Type B pancreatic cell (in vitro differentiated cells): Measurements from ENCODE around the gene GPHN. TPM values are rescaled to one million over a fixed set of nuclear protein-coding genes. Genes with fewer than 3 reads are reported as not detected.
"Not testable (repeated sequence)": the region's sequence is repeated elsewhere in the genome, so short reads cannot be mapped to it uniquely, and the experiment has no call there.

Source experiments
- DNase-seq: peaks from one replicate; pipeline ENCODE4 v3.0.0; 2021; ENCODE audit warnings: mixed read lengths; ENCODE audit not compliant: unreplicated experiment; ENCODE audit errors: extremely low spot score
- H3K27ac Mint-ChIP-seq: 2 replicates; pipeline ENCODE4 v1.8.0; 2021; ENCODE audit warnings: mild to moderate bottlenecking, mixed read lengths
- H3K27me3 Mint-ChIP-seq: 2 replicates; pipeline ENCODE4 v1.8.0; 2021; ENCODE audit warnings: mixed read lengths
- H3K36me3 Mint-ChIP-seq: 2 replicates; pipeline ENCODE4 v1.8.0; 2021; ENCODE audit warnings: mixed read lengths
- H3K4me1 Mint-ChIP-seq: one replicate; pipeline ENCODE4 v1.8.0; 2021; ENCODE audit warnings: mixed read lengths; ENCODE audit not compliant: unreplicated experiment
- H3K4me3 Mint-ChIP-seq: 2 replicates; pipeline ENCODE4 v1.8.0; 2021; ENCODE audit warnings: mild to moderate bottlenecking, mixed read lengths
- H3K9me3 Mint-ChIP-seq: 2 replicates; pipeline ENCODE4 v1.8.0; 2021; ENCODE audit warnings: mixed read lengths
- total RNA-seq: library from RNA; stranded (reverse); gene quantifications from 2 replicates; pipeline ENCODE4 v1.2.1, GENCODE V29; 2021; ENCODE audit warnings: low replicate concordance
- TF ChIP-seq, protein P1 (sequence below): fragments of 200-600 bp; sonication (generic); conservative IDR thresholded peaks from 2 replicates; pipeline ENCODE4 v1.5.0; 2021; ENCODE audit warnings: antibody characterized with exemption, mild to moderate bottlenecking

The GPHN gene
- total RNA-seq, 1 donor from 2014 or later = 38.9 TPM

DNA sequence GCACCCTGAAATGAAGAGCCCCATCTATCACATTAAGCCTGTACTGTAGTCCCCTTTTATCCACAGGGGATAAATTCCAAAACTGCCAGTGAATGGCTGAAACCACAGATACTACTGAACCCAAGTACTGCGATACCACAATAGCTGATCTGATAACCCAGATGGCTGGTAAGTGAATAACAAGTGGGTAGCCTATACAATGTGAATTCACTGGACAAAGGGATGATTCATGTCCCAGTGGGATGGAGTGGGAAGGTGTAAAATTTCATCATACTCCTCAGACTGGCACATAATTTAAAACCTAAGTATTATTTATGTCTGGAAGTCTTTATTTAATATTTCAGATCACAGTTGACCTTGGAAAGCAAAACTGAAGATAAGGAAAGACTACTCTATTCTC, 201.3 kb downstream of the GPHN start:
- DNase-seq = no peak
- Mint-ChIP-seq H3K36me3 (peaks cover 3% of the 10 kb centered on the region), H3K4me1 (no peaks in the 10 kb centered on the region), H3K27me3 (no peaks in the 10 kb centered on the region), H3K4me3 (no peak overlapping the region), H3K27ac (no peak overlapping the region), H3K9me3 (peaks cover 10% of the 10 kb centered on the region)
- TF ChIP-seq, protein P1, sequence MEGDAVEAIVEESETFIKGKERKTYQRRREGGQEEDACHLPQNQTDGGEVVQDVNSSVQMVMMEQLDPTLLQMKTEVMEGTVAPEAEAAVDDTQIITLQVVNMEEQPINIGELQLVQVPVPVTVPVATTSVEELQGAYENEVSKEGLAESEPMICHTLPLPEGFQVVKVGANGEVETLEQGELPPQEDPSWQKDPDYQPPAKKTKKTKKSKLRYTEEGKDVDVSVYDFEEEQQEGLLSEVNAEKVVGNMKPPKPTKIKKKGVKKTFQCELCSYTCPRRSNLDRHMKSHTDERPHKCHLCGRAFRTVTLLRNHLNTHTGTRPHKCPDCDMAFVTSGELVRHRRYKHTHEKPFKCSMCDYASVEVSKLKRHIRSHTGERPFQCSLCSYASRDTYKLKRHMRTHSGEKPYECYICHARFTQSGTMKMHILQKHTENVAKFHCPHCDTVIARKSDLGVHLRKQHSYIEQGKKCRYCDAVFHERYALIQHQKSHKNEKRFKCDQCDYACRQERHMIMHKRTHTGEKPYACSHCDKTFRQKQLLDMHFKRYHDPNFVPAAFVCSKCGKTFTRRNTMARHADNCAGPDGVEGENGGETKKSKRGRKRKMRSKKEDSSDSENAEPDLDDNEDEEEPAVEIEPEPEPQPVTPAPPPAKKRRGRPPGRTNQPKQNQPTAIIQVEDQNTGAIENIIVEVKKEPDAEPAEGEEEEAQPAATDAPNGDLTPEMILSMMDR = no peak

DNA sequence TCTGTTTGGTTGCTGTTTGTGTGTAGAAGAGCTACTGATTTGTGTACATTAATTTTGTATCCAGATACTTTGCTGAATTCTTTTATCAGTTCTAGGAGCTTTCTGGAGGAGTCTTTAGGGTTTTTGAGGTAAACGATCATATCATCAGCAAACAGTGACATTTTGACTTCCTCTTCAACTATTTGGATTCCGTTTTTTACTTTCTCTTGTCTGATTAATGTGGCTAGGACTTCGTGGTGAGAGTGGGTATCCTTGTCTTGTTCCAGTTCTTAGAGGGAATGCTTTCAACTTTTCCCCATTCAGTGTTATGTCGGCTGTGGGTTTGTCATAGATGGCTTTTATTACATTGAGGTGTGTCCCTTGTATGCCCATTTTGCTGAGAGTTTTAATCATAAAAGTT, 206.3 kb downstream of the GPHN start:
- H3K4me1 Mint-ChIP-seq, H3K4me3 Mint-ChIP-seq, H3K27ac Mint-ChIP-seq, H3K9me3 Mint-ChIP-seq, DNase-seq, H3K36me3 Mint-ChIP-seq, H3K27me3 Mint-ChIP-seq: not testable (repeated sequence)

DNA sequence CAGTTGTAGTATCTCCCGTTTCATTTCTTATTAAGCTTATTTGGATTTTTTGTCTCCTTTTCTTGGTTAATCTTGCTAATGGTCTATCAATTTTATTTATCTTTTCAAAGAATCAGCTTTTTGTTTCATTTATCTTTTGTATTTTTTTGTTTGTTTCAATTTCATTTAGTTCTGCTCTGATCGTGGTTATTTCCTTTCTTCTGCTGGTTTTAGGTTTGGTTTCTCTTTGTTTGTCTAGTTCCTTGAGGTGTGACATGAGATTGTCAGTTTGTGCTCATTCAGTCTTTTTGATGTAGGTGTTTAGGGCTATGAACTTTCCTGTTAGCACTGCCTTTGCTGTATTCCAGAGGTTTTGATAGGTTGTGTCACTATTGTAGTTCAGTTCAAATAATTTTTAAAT, 207.4 kb downstream of the GPHN start:
- H3K27me3 Mint-ChIP-seq, H3K4me1 Mint-ChIP-seq, DNase-seq, H3K27ac Mint-ChIP-seq, H3K4me3 Mint-ChIP-seq, H3K9me3 Mint-ChIP-seq, H3K36me3 Mint-ChIP-seq: not testable (repeated sequence)

DNA sequence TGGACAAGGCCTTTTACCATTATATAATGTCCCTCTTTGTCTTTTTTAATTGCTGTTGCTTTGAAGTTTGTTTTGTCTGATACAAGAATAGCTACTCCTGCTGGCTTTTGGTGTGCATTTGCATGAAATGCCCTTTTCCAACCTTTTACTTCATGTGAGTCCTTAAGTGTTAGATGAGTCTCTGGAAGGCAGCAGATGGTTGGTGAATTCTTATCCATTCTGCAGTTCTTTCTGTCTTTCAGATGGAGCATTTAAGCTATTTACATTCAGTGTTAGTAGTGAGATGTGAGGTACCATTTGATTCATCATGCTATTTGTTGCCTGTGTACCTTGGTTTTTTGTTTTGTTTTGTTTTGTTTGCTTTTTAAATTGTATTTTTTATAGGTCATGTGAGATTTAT, 208.3 kb downstream of the GPHN start:
- H3K4me1 Mint-ChIP-seq = no peaks in the 10 kb centered on the region
- no peaks in the 10 kb centered on the region for H3K27me3 Mint-ChIP-seq
- H3K36me3 Mint-ChIP-seq = peaks cover 7% of the 10 kb centered on the region
- no peak overlapping the region for H3K4me3 Mint-ChIP-seq
- H3K27ac Mint-ChIP-seq = no peak overlapping the region
- DNase-seq = no peak
- peaks cover 4% of the 10 kb centered on the region for H3K9me3 Mint-ChIP-seq
- TF ChIP-seq, protein P1 = no peak

DNA sequence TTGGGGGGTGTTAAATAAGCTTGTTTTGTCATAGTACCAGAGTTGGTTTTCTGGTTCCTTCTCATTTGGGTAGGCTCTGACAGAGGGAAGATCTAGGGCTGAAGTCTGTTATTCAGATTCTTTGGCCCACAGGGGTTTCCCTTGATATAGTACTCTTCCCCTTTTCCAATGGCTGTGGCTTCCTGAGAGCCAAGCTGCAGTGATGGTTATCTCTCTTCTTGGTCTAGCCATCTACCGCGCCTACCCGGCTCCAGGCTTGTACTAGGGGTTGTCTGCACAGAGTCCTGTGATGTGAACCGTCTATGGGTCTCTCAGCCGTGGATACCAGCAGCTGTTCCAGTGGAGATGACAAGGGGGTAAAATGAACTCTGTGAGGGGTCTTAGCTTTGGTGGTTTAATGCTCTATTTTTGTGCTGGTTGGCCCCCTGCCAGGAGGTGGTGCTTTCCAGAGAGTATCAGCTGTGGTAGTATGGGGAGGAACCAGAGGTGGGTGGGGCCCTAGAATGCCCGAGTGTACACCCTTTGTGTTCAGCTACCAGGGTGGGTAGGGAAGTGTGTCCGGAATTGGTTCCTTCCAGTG, 209.7 kb downstream of the GPHN start:
- Mint-ChIP-seq H3K4me3 (no peak overlapping the region), H3K36me3 (peaks cover 7% of the 10 kb centered on the region), H3K27me3 (no peaks in the 10 kb centered on the region), H3K9me3 (peaks cover 4% of the 10 kb centered on the region), H3K4me1 (no peaks in the 10 kb centered on the region), H3K27ac (no peak overlapping the region)
- no peak for DNase-seq
- TF ChIP-seq, protein P1 = no peak

DNA sequence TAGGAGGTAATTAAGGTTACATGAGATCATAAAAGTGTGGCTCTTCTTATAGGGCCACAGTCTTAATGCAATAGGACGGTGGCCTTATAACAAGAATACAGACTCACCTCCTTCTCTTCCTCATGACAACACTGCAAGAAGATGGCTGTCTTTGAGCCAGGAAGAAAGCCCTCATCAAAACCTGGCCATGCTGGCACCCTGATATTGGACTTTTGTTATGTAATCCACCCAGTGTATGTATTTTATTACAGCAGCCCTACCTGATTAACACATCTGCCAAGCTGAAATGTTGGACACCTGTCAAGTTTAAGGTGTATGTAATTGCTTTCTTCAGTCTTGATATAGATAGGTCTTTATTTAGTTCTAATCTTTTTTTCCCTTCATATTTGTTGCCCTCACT, 217.0 kb downstream of the GPHN start:
- Mint-ChIP-seq H3K4me1 (no peaks in the 10 kb centered on the region), H3K36me3 (peaks cover 15% of the 10 kb centered on the region), H3K27me3 (no peaks in the 10 kb centered on the region), H3K4me3 (no peak overlapping the region), H3K27ac (no peak overlapping the region), H3K9me3 (peaks cover 17% of the 10 kb centered on the region)
- TF ChIP-seq, protein P1 = no peak
- no peak for DNase-seq

DNA sequence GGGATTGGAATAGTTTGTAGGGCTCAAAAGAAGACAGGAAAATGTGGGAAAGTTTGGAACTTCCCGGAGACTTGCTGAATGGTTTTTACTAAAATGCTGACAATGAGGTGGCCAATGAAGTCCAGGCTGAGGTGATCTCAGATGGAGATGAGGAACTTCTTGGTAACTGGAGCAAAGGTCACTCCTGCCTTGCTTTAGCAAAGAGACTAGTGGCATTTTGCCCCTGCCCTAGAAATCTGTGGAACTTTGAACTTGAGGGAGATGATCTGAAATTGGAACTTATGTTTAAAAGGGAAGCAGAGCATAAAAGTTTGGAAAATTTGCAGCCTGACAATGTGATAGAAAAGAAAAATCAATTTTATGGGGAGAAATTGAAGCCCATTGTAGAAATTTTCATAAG, 223.4 kb downstream of the GPHN start:
- not testable (repeated sequence) for H3K4me1 Mint-ChIP-seq, H3K4me3 Mint-ChIP-seq, H3K27ac Mint-ChIP-seq, DNase-seq, H3K27me3 Mint-ChIP-seq
- H3K36me3 Mint-ChIP-seq = peaks cover 15% of the 10 kb centered on the region
- peaks cover 28% of the 10 kb centered on the region for H3K9me3 Mint-ChIP-seq
